WTC11 (cell line): Measurements from ENCODE around the gene ZDHHC14. TPM values are rescaled to one million over a fixed set of nuclear protein-coding genes. Genes with fewer than 3 reads are reported as not detected.

Experiments
- ATAC-seq: fragments of 200-7000 bp; cut with Tn5 transposase; 2 replicates; pipeline ENCODE4 v1.10.0; 2021; ENCODE audit warnings: mild to moderate bottlenecking, moderate library complexity
- CTCF ChIA-PET: fragments of 300-600 bp; sonication (Branson Sonifier 250); formaldehyde crosslinking; loops from one replicate; lab custom pipeline; 2021; ENCODE audit warnings: antibody characterized with exemption; lab: Charles Lee
- POLR2A ChIA-PET: fragments of 350-600 bp; sonication (Branson Sonifier 250); formaldehyde crosslinking; loops from one replicate; lab custom pipeline; 2021; ENCODE audit warnings: antibody characterized with exemption; lab: Charles Lee
- DNase-seq: peaks from one replicate; pipeline ENCODE4 v3.0.0; 2021; ENCODE audit warnings: low spot score
- H3K27ac Mint-ChIP-seq: 2 replicates; pipeline ENCODE4 v1.8.0; 2021; ENCODE audit warnings: mixed read lengths
- H3K27me3 Mint-ChIP-seq: 2 replicates; pipeline ENCODE4 v1.8.0; 2021; ENCODE audit warnings: low read depth, mild to moderate bottlenecking, moderate library complexity, mixed read lengths
- H3K36me3 Mint-ChIP-seq: 2 replicates; pipeline ENCODE4 v1.8.0; 2021; ENCODE audit warnings: mixed read lengths
- H3K4me1 Mint-ChIP-seq: 2 replicates; pipeline ENCODE4 v1.8.0; 2022; ENCODE audit warnings: mixed read lengths
- H3K4me3 Mint-ChIP-seq: 2 replicates; pipeline ENCODE4 v1.8.0; 2021; ENCODE audit warnings: mild to moderate bottlenecking, moderate library complexity, mixed read lengths
- H3K9me3 Mint-ChIP-seq: 2 replicates; pipeline ENCODE4 v1.8.0; 2021; ENCODE audit warnings: mixed read lengths
- ARID4B ChIP-seq: sonication (generic); formaldehyde crosslinking; IDR thresholded peaks from 2 replicates; pipeline ENCODE4 v1.8.0; 2023; ENCODE audit warnings: missing genetic modification reagents, mild to moderate bottlenecking, borderline replicate concordance
- CREB1 ChIP-seq: sonication (generic); formaldehyde crosslinking; IDR thresholded peaks from 2 replicates; pipeline ENCODE4 v1.8.0; 2023; ENCODE audit warnings: mild to moderate bottlenecking, missing genetic modification reagents
- ELF4 ChIP-seq: sonication (generic); formaldehyde crosslinking; IDR thresholded peaks from 2 replicates; pipeline ENCODE4 v1.8.1; 2022; ENCODE audit warnings: low read depth, mild to moderate bottlenecking, moderate library complexity, missing genetic modification reagents
- ETV6 ChIP-seq: sonication (generic); formaldehyde crosslinking; IDR thresholded peaks from 2 replicates; pipeline ENCODE4 v1.8.1; 2022; ENCODE audit warnings: mild to moderate bottlenecking, missing genetic modification reagents
- IRF1 ChIP-seq: sonication (generic); formaldehyde crosslinking; IDR thresholded peaks from 2 replicates; pipeline ENCODE4 v1.8.0; 2023; ENCODE audit warnings: missing genetic modification reagents
- JAZF1 ChIP-seq: fragments of 250-450 bp; sonication (Bioruptor Pico); IDR thresholded peaks from 2 replicates; pipeline ENCODE4 v1.9.0; 2021; ENCODE audit warnings: moderate library complexity, mild to moderate bottlenecking, inconsistent platforms
- JUN ChIP-seq: sonication (generic); formaldehyde crosslinking; IDR thresholded peaks from 2 replicates; pipeline ENCODE4 v1.8.0; 2023; ENCODE audit warnings: mild to moderate bottlenecking, missing genetic modification reagents
- MAX ChIP-seq: sonication (generic); formaldehyde crosslinking; IDR thresholded peaks from 2 replicates; pipeline ENCODE4 v1.8.0; 2022; ENCODE audit warnings: mild to moderate bottlenecking, missing genetic modification reagents
- MXD4 ChIP-seq: fragments of 250-450 bp; sonication (Bioruptor Pico); IDR thresholded peaks from 2 replicates; pipeline ENCODE4 v1.8.0; 2021; ENCODE audit warnings: mild to moderate bottlenecking, moderate library complexity, borderline replicate concordance
- NR3C1 ChIP-seq: sonication (generic); formaldehyde crosslinking; conservative IDR thresholded peaks from 2 replicates; pipeline ENCODE4 v1.8.1; 2023; ENCODE audit warnings: low read depth, mild to moderate bottlenecking, missing genetic modification reagents
- OVOL2 ChIP-seq: fragments of 250-450 bp; sonication (Bioruptor Pico); IDR thresholded peaks from 2 replicates; pipeline ENCODE4 v1.9.0; 2021; ENCODE audit warnings: mild to moderate bottlenecking, borderline replicate concordance
- RORB ChIP-seq: fragments of 250-450 bp; sonication (Bioruptor Pico); IDR thresholded peaks from 2 replicates; pipeline ENCODE4 v1.9.0; 2021; ENCODE audit warnings: mild to moderate bottlenecking
- SMAD4 ChIP-seq: sonication (generic); formaldehyde crosslinking; IDR thresholded peaks from 2 replicates; pipeline ENCODE4 v1.8.0; 2022; ENCODE audit warnings: mild to moderate bottlenecking, missing genetic modification reagents
- SP1 ChIP-seq: sonication (generic); formaldehyde crosslinking; conservative IDR thresholded peaks from 2 replicates; pipeline ENCODE4 v1.8.1; 2022; ENCODE audit warnings: missing genetic modification reagents
- TEAD1 ChIP-seq: sonication (generic); formaldehyde crosslinking; IDR thresholded peaks from 2 replicates; pipeline ENCODE4 v1.8.0; 2022; ENCODE audit warnings: mild to moderate bottlenecking, missing genetic modification reagents
- TP53 ChIP-seq: sonication (generic); formaldehyde crosslinking; IDR thresholded peaks from 2 replicates; pipeline ENCODE4 v1.8.1; 2023; ENCODE audit warnings: mild to moderate bottlenecking, missing genetic modification reagents
- USF2 ChIP-seq: sonication (generic); formaldehyde crosslinking; IDR thresholded peaks from 2 replicates; pipeline ENCODE4 v1.8.1; 2023; ENCODE audit warnings: mild to moderate bottlenecking, missing genetic modification reagents, moderate library complexity
- ZBTB21 ChIP-seq: sonication (generic); formaldehyde crosslinking; IDR thresholded peaks from 2 replicates; pipeline ENCODE4 v1.8.1; 2023; ENCODE audit warnings: mild to moderate bottlenecking, missing genetic modification reagents, borderline replicate concordance
- ZBTB43 ChIP-seq: sonication (generic); formaldehyde crosslinking; IDR thresholded peaks from 2 replicates; pipeline ENCODE4 v1.8.1; 2023; ENCODE audit warnings: mild to moderate bottlenecking, missing genetic modification reagents
- ZNF425 ChIP-seq: fragments of 250-450 bp; sonication (Bioruptor Pico); conservative IDR thresholded peaks from 2 replicates; pipeline ENCODE4 v1.9.0; 2021; ENCODE audit warnings: mild to moderate bottlenecking
- ZNF512 ChIP-seq: sonication (generic); formaldehyde crosslinking; IDR thresholded peaks from 2 replicates; pipeline ENCODE4 v1.8.1; 2022; ENCODE audit warnings: missing genetic modification reagents, borderline replicate concordance
- total RNA-seq: library from RNA; stranded (reverse); gene quantifications from 3 replicates; pipeline ENCODE4 v1.2.3, GENCODE V29; 2021

The ZDHHC14 gene
- total RNA-seq, 1 experiment from 2014 or later, result 6.6 TPM

GRCh38 chr6:157672726-157673412 lies 291.9 kb downstream of the ZDHHC14 start:
- ATAC-seq, result no peak
- no peak overlapping the region for H3K4me3 Mint-ChIP-seq
- H3K27me3 Mint-ChIP-seq, result no peaks in the 10 kb centered on the region
- H3K36me3 Mint-ChIP-seq, result 0 out of 2 replicates have a peak, but pooled peaks cover 3% of the 10 kb centered on the region
- no peak overlapping the region for H3K27ac Mint-ChIP-seq
- TF ChIP-seq TP53 (no peak), OVOL2 (CRISPR knock-in tag) (no peak), IRF1 (CRISPR knock-in tag) (no peak), MXD4 (no peak)
- CTCF ChIA-PET, result no interaction called here
- POLR2A ChIA-PET, result no interaction called here
- H3K4me1 Mint-ChIP-seq, result peaks cover 26% of the 10 kb centered on the region
- no peaks in the 10 kb centered on the region for H3K9me3 Mint-ChIP-seq
- no peak for DNase-seq

GRCh38 chr6:157673596-157673995 lies 292.6 kb downstream of the ZDHHC14 start:
- Mint-ChIP-seq H3K36me3 (0 out of 2 replicates have a peak, but pooled peaks cover 3% of the 10 kb centered on the region), H3K9me3 (no peaks in the 10 kb centered on the region), H3K4me3 (no peak overlapping the region), H3K27ac (no peak overlapping the region), H3K4me1 (peaks cover 23% of the 10 kb centered on the region), H3K27me3 (no peaks in the 10 kb centered on the region)
- ChIA-PET POLR2A (no interaction called here), CTCF (no interaction called here)
- no peak for TF ChIP-seq USF2
- TF ChIP-seq SP1 (CRISPR knock-in tag), result no peak
- no peak for TF ChIP-seq ZBTB43 (CRISPR knock-in tag)
- no peak for TF ChIP-seq SMAD4
- no peak for TF ChIP-seq MAX (CRISPR knock-in tag)
- no peak for TF ChIP-seq TEAD1
- no peak for TF ChIP-seq IRF1 (CRISPR knock-in tag)
- TF ChIP-seq ELF4 (CRISPR knock-in tag), result no peak
- no peak for TF ChIP-seq ETV6 (CRISPR knock-in tag)
- no peak for TF ChIP-seq JAZF1 (CRISPR knock-in tag)
- ATAC-seq, result no peak
- no peak for DNase-seq

- Mint-ChIP-seq H3K9me3 (no peaks in the 10 kb centered on the region), H3K4me1 (peaks cover 18% of the 10 kb centered on the region), H3K36me3 (0 out of 2 replicates have a peak, but pooled peaks cover 3% of the 10 kb centered on the region), H3K27me3 (no peaks in the 10 kb centered on the region), H3K27ac (no peak overlapping the region), H3K4me3 (no peak overlapping the region)
- POLR2A ChIA-PET, result no interaction called here
- ATAC-seq (no peak), DNase-seq (no peak)
- CTCF ChIA-PET, result no interaction called here
- no peak for TF ChIP-seq JUN
- TF ChIP-seq ARID4B (CRISPR knock-in tag), result no peak
- TF ChIP-seq RORB, result no peak
- no peak for TF ChIP-seq ZBTB21 (CRISPR knock-in tag)
- no peak for TF ChIP-seq ZNF425 (CRISPR knock-in tag)
- TF ChIP-seq ZNF512, result no peak
- no peak for TF ChIP-seq CREB1 (CRISPR knock-in tag)
- no peak for TF ChIP-seq NR3C1 (CRISPR knock-in tag)
Measured at GRCh38 chr6:157674061-157674460, 293.1 kb downstream of the ZDHHC14 start.
